ENCODE measurements around the gene SMIM44.

Gene SMIM44

GRCh38 chr19:3457528-3458228 is 25.6 kb downstream of the SMIM44 start:
- TF ChIP-seq ZC3H10 (CRISPR knock-in tag; IDR thresholded peaks at IDR 0.05) (no peak), CSDC2 (CRISPR knock-in tag; IDR thresholded peaks at IDR 0.05) (no peak)
- ATAC-seq, result no peak

- ATAC-seq, result no peak
- no peak for TF ChIP-seq ZNF8 (CRISPR knock-in tag; IDR thresholded peaks at IDR 0.05)
- no peak for TF ChIP-seq ZNF565 (CRISPR knock-in tag; conservative IDR thresholded peaks at IDR 0.05; ENCODE audit: low read depth)
- TF ChIP-seq TOX (CRISPR knock-in tag; IDR thresholded peaks at IDR 0.05; ENCODE audit: borderline replicate concordance), result no peak
- TF ChIP-seq ISL1 (CRISPR knock-in tag; IDR thresholded peaks at IDR 0.05), result no peak
- TF ChIP-seq SNAI2 (CRISPR knock-in tag; IDR thresholded peaks at IDR 0.05), result no peak
- no peak for TF ChIP-seq OSR1 (CRISPR knock-in tag; IDR thresholded peaks at IDR 0.05)
- TF ChIP-seq ZC3H10 (CRISPR knock-in tag; IDR thresholded peaks at IDR 0.05), result no peak
- no peak for TF ChIP-seq PPARA (CRISPR knock-in tag; IDR thresholded peaks at IDR 0.05; ENCODE audit: borderline replicate concordance)
- TF ChIP-seq TCF4 (CRISPR knock-in tag; IDR thresholded peaks at IDR 0.05; ENCODE audit: borderline replicate concordance), result no peak
- no peak for TF ChIP-seq ZFP30 (CRISPR knock-in tag; IDR thresholded peaks at IDR 0.05)
- TF ChIP-seq BACH2 (CRISPR knock-in tag; IDR thresholded peaks at IDR 0.05; ENCODE audit: borderline replicate concordance), result no peak
- no peak for TF ChIP-seq PATZ1 (CRISPR knock-in tag; IDR thresholded peaks at IDR 0.05; ENCODE audit: borderline replicate concordance)
- TF ChIP-seq TSHZ2 (CRISPR knock-in tag; IDR thresholded peaks at IDR 0.05), result no peak
Measured at GRCh38 chr19:3456925-3457527, 26.2 kb downstream of the SMIM44 start.

- no peak for ATAC-seq
- no peak for TF ChIP-seq ISL1 (CRISPR knock-in tag; IDR thresholded peaks at IDR 0.05)
Measured at GRCh38 chr19:3455960-3456601, 27.2 kb downstream of the SMIM44 start.

- TF ChIP-seq ZNF70 (CRISPR knock-in tag; IDR thresholded peaks at IDR 0.05), result no peak
- no peak for TF ChIP-seq CSRNP3 (CRISPR knock-in tag; IDR thresholded peaks at IDR 0.05)
- no peak for TF ChIP-seq TOX (CRISPR knock-in tag; IDR thresholded peaks at IDR 0.05; ENCODE audit: borderline replicate concordance)
- no peak for TF ChIP-seq ESRRG (CRISPR knock-in tag; IDR thresholded peaks at IDR 0.05)
- TF ChIP-seq ZFP30 (CRISPR knock-in tag; IDR thresholded peaks at IDR 0.05), result no peak
- TF ChIP-seq CSDC2 (CRISPR knock-in tag; IDR thresholded peaks at IDR 0.05), result no peak
- no peak for TF ChIP-seq CREB5 (CRISPR knock-in tag; IDR thresholded peaks at IDR 0.05; ENCODE audit: low read depth)
- no peak for TF ChIP-seq POU6F1 (CRISPR knock-in tag; IDR thresholded peaks at IDR 0.05; ENCODE audit: borderline replicate concordance, low read depth)
Measured at GRCh38 chr19:3455393-3455955, 27.8 kb downstream of the SMIM44 start.

More at GRCh38 chr19:3455393-3455955, 27.8 kb downstream of the SMIM44 start:
- no peak for ATAC-seq

Data from SK-N-SH treated with all-trans-retinoic acid at 6 μM for 48 hours (cell line).